A673 (cell line): ENCODE results near the gene PROKR1. TPM values are rescaled to one million over a fixed set of nuclear protein-coding genes. Genes with fewer than 3 reads are reported as not detected.

ENCODE experiments used
- BruUV-seq: library from RNA; stranded (reverse); fragments of 400-500 nt; replicated peaks from 2 replicates; lab custom pipeline; 2021; lab: Mats Ljungman, UMichigan
- CTCF ChIA-PET: fragments of 300-600 bp; sonication (Branson Sonifier 250); formaldehyde crosslinking; loops from one replicate; lab custom pipeline; 2022; ENCODE audit warnings: antibody characterized with exemption; lab: Charles Lee
- POLR2A ChIA-PET: fragments of 300-600 bp; sonication (Branson Sonifier 250); formaldehyde crosslinking; loops from one replicate; lab custom pipeline; 2022; ENCODE audit warnings: antibody characterized with exemption; ENCODE audit not compliant: low non-redundant PET; lab: Charles Lee
- DNase-seq: peaks from one replicate; pipeline ENCODE4 v3.0.0-alpha.2; 2015; ENCODE audit warnings: low spot score
- H3K27ac ChIP-seq: fragments of 200-600 bp; sonication (generic); 2 replicates; pipeline ENCODE4 v1.5.1; 2016; ENCODE audit warnings: mixed run types, low read depth, mild to moderate bottlenecking, mixed read lengths, antibody characterized with exemption, low read length; ENCODE audit not compliant: poor library complexity, severe bottlenecking
- H3K27me3 ChIP-seq: fragments of 200-600 bp; sonication (generic); replicated peaks from 2 replicates; pipeline ENCODE4 v1.6.1; 2017; ENCODE audit warnings: mixed run types, low read depth, mild to moderate bottlenecking, mixed read lengths, antibody characterized with exemption, low read length; ENCODE audit not compliant: insufficient read depth, poor library complexity
- H3K36me3 ChIP-seq: fragments of 200-600 bp; sonication (generic); 2 replicates; pipeline ENCODE4 v1.6.1; 2016; ENCODE audit warnings: mixed run types, mild to moderate bottlenecking, mixed read lengths, antibody characterized with exemption, low read length; ENCODE audit not compliant: insufficient read depth, poor library complexity, severe bottlenecking
- H3K4me1 ChIP-seq: fragments of 200-600 bp; sonication (generic); 2 replicates; pipeline ENCODE4 v1.6.1; 2017; ENCODE audit warnings: mixed run types, mild to moderate bottlenecking, mixed read lengths, antibody characterized with exemption, low read length; ENCODE audit not compliant: insufficient read depth, poor library complexity, severe bottlenecking
- H3K4me3 ChIP-seq: fragments of 200-600 bp; sonication (generic); 2 replicates; pipeline ENCODE4 v1.5.1; 2016; ENCODE audit warnings: low read depth, mixed run types, mild to moderate bottlenecking, mixed read lengths, low read length; ENCODE audit not compliant: poor library complexity, severe bottlenecking
- H3K9me3 ChIP-seq: fragments of 200-600 bp; sonication (generic); 2 replicates; pipeline ENCODE4 v1.6.1; 2016; ENCODE audit warnings: mixed run types, low read depth, mild to moderate bottlenecking, mixed read lengths, antibody characterized with exemption, low read length; ENCODE audit not compliant: poor library complexity, severe bottlenecking
- EZH2 ChIP-seq: fragments of 200-600 bp; sonication (generic); IDR thresholded peaks from 2 replicates; pipeline ENCODE4 v1.6.1; 2017; ENCODE audit warnings: borderline replicate concordance, low read depth, mild to moderate bottlenecking, mixed read lengths, antibody characterized with exemption, low read length; ENCODE audit not compliant: poor library complexity, severe bottlenecking
- intact Hi-C: fragments of 100-400 bp; cut with micrococcal nuclease; formaldehyde crosslinking; loops from one replicate; pipeline ENCODE4 v1.10.0; 2022; ENCODE audit not compliant: unreplicated experiment
- total RNA-seq: library from RNA; stranded (reverse); gene quantifications from 2 replicates; pipeline ENCODE4 v1.2.3, GENCODE V29; 2021
- TF ChIP-seq, protein P1 (sequence below): fragments of 300-800, 200-600 bp; sonication (generic); conservative IDR thresholded peaks from 2 replicates; pipeline ENCODE4 v1.5.1; 2017; ENCODE audit warnings: low read depth, mild to moderate bottlenecking, antibody characterized with exemption, low read length, moderate library complexity, mixed read lengths

The PROKR1 gene
- total RNA-seq, 1 experiment from 2014 or later = 15.7 TPM

DNA sequence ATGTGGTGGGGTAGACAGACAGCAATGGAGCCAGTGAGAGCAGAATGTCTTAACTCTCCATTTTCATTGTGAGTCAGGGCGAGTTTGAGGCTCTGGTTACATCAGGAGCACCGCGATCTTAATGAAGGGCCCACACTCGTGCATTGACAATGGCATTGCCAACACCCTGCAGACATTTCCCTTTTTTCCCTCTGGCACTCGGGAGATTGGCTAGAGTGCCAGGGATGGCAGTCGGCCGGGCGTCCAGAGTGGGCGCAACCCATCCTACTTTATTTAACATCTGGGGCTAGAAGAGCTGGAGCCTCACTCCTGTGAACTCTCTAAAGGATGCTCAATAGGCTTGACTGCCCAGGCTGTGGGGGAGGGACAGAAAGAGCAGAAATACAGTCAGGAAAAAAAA is 9.7 kb downstream of the PROKR1 start:
- intact Hi-C loops = no loop called here
- BruUV-seq = no TSS peak
- no peak overlapping the region for H3K4me3 ChIP-seq
- no peak for DNase-seq
- peak overlapping the region; percentile 20 for H3K27ac ChIP-seq
- H3K27me3 ChIP-seq = no peaks in the 10 kb centered on the region
- ChIA-PET CTCF (interaction anchor here (2.2 kb wide), 1 partner anchor 165 kb away, joined by 7 read pairs; no protein-coding TSS in a partner anchor), POLR2A (interaction anchor here (0.7 kb wide), 1 partner anchor 26 kb away, joined by 3 read pairs; no protein-coding TSS in a partner anchor)
- H3K4me1 ChIP-seq = peaks cover 32% of the 10 kb centered on the region
- peaks cover 7% of the 10 kb centered on the region for H3K36me3 ChIP-seq
- H3K9me3 ChIP-seq = no peaks in the 10 kb centered on the region
- TF ChIP-seq EZH2 = no peak
- TF ChIP-seq, protein P1, sequence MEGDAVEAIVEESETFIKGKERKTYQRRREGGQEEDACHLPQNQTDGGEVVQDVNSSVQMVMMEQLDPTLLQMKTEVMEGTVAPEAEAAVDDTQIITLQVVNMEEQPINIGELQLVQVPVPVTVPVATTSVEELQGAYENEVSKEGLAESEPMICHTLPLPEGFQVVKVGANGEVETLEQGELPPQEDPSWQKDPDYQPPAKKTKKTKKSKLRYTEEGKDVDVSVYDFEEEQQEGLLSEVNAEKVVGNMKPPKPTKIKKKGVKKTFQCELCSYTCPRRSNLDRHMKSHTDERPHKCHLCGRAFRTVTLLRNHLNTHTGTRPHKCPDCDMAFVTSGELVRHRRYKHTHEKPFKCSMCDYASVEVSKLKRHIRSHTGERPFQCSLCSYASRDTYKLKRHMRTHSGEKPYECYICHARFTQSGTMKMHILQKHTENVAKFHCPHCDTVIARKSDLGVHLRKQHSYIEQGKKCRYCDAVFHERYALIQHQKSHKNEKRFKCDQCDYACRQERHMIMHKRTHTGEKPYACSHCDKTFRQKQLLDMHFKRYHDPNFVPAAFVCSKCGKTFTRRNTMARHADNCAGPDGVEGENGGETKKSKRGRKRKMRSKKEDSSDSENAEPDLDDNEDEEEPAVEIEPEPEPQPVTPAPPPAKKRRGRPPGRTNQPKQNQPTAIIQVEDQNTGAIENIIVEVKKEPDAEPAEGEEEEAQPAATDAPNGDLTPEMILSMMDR = no peak

DNA sequence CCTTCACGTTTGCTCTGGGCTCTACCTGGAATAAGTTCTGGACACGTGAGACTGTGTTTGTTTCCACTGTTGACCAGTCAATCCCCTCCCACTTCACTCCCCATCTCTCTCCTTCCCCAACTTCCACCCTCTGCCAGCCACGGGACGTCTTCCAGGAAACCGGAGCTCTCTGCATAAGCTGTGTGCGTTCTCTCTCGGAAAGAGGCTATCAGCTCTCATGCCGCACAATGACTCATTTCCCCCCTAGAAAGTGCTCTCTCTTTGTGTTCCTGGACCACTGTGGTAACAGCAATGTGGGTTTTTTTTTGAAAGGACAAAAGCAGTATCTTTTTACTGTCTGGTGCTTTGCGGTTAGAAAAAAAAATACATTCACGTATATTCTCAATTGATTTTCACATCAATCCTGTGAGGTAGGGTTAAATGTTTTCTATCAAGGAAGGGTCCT is 10.2 kb downstream of the PROKR1 start:
- Histone ChIP-seq H3K9me3 (no peaks in the 10 kb centered on the region), H3K4me1 (peaks cover 31% of the 10 kb centered on the region), H3K27ac (peak overlapping the region; percentile 20), H3K4me3 (peak overlapping the region; percentile 1), H3K36me3 (peaks cover 7% of the 10 kb centered on the region), H3K27me3 (no peaks in the 10 kb centered on the region)
- DNase-seq = peak; percentile 89
- TF ChIP-seq, protein P1 = no peak
- TF ChIP-seq EZH2 = no peak
- ChIA-PET CTCF (interaction anchor here (2.2 kb wide), 1 partner anchor 166 kb away, joined by 7 read pairs; no protein-coding TSS in a partner anchor), POLR2A (interaction anchor here (0.7 kb wide), 1 partner anchor 26 kb away, joined by 3 read pairs; no protein-coding TSS in a partner anchor)
- intact Hi-C loops = no loop called here
- BruUV-seq = no TSS peak

DNA sequence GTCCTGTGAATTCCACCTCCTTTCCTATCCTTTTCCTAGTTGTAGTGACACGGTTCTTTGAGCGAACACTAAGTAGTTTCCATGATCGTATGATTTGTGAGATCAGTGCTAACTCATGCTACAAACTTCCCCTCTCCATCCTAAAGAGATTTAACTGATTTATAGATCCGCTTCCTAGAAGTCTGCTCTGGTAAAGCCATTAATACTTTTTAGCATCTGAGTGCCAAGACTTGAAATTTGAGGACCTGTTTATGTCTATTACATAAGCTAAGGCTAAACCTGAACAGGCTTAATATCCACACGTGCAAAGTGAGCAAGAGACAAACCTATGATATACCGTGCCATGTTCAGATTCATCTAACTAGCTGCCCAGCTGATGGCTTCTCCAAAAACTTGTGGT is 14.9 kb downstream of the PROKR1 start:
- Histone ChIP-seq H3K4me1 (peaks cover 24% of the 10 kb centered on the region), H3K27me3 (no peaks in the 10 kb centered on the region), H3K36me3 (peaks cover 7% of the 10 kb centered on the region), H3K27ac (no peak overlapping the region), H3K4me3 (no peak overlapping the region), H3K9me3 (no peaks in the 10 kb centered on the region)
- no peak for TF ChIP-seq EZH2
- TF ChIP-seq, protein P1 = no peak
- no TSS peak for BruUV-seq
- intact Hi-C loops = no loop called here
- CTCF ChIA-PET = no interaction called here
- DNase-seq = no peak
- POLR2A ChIA-PET = no interaction called here
